Sigmoid colon (tissue), 4 donors: Measurements from ENCODE around the gene HNRNPC.

Experiments
- EP300 ChIP-seq, 4 donors: sonication (generic); formaldehyde crosslinking; IDR thresholded peaks; one replicate each; pipeline ENCODE4 v1.6.1; 2017; ENCODE audit warnings: antibody characterized with exemption in 4 of 4
- POLR2A ChIP-seq, 2 donors: fragments of 450-650 bp; IDR thresholded peaks; one replicate each; pipeline ENCODE4 v1.6.1; 2016; ENCODE audit warnings: antibody characterized with exemption in 2 of 2, mild to moderate bottlenecking in 2 of 2, moderate library complexity in 2 of 2
- TF ChIP-seq, protein P1 (sequence below), 4 experiments: fragments of 450-650 bp in 3 of 4; fragments of 200-600 bp in 1 of 4; IDR thresholded peaks; one replicate each; pipeline ENCODE4 v1.5.1; 2016 to 2019; ENCODE audit warnings: antibody characterized with exemption in 4 of 4, mild to moderate bottlenecking in 3 of 4, moderate library complexity in 2 of 4

DNA sequence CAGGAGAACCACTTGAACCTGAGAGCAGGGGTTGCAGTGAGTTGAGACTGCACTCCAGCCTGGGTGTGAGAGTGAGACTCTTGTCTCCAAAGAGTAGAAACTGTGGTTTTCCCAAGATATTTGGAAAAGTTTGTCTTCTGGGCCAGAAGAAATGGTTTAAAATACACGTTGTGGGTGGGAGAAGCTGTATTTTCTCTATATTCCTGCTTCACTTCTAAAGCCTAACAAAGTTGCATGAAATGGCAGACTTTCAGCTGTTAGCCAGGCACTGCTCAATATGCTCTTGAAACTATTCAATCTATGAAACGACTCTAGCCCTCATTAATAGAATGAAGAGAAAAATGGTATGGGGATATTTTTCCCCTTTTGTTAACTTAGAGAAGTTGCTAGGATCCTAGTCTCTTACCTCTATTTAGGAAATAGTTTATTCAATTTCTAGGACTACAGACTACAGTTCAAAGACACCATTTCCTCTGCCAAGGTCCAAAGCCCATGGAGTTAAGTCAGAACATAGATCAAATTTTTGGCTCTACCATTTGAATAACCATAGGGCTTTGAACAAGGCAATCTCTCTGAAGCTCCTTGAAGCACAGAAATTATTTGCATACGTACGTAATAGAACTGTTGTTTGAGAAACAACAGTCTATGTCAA lies 64.1 kb downstream of the HNRNPC start:
- TF ChIP-seq, protein P1, sequence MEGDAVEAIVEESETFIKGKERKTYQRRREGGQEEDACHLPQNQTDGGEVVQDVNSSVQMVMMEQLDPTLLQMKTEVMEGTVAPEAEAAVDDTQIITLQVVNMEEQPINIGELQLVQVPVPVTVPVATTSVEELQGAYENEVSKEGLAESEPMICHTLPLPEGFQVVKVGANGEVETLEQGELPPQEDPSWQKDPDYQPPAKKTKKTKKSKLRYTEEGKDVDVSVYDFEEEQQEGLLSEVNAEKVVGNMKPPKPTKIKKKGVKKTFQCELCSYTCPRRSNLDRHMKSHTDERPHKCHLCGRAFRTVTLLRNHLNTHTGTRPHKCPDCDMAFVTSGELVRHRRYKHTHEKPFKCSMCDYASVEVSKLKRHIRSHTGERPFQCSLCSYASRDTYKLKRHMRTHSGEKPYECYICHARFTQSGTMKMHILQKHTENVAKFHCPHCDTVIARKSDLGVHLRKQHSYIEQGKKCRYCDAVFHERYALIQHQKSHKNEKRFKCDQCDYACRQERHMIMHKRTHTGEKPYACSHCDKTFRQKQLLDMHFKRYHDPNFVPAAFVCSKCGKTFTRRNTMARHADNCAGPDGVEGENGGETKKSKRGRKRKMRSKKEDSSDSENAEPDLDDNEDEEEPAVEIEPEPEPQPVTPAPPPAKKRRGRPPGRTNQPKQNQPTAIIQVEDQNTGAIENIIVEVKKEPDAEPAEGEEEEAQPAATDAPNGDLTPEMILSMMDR (IDR thresholded peaks at IDR 0.05), result no peak
- TF ChIP-seq POLR2A (IDR thresholded peaks at IDR 0.05) (no peak), EP300 (IDR thresholded peaks at IDR 0.05) (no peak)
